H1 (cell line): ENCODE data around the gene ANKRD24. TPM values are rescaled to one million over a fixed set of nuclear protein-coding genes. Genes with fewer than 3 reads are reported as not detected.

ENCODE experiments used
- CTCF ChIA-PET: fragments of 300-600 bp; sonication (Branson Sonifier 250); formaldehyde crosslinking; loops from one replicate; lab custom pipeline; 2021; ENCODE audit not compliant: partially characterized antibody; lab: Charles Lee
- POLR2A ChIA-PET: fragments of 300-600 bp; sonication (Branson Sonifier 250); formaldehyde crosslinking; loops from one replicate; lab custom pipeline; 2021; ENCODE audit warnings: inconsistent platforms; ENCODE audit not compliant: partially characterized antibody; lab: Charles Lee
- DNase-seq, 2 experiments: peaks; one replicate each; pipeline versions ENCODE4 v3.0.0 to v3.0.0-alpha.2; 2010 to 2022; ENCODE audit warnings: low spot score in 2 of 2, low read depth in 1 of 2, mixed read lengths in 1 of 2
- FAIRE-seq: peaks from 2 replicates; lab custom pipeline; 2011; peaks lifted over from hg19 to GRCh38; lab: Jason Lieb, UNC
- H2AFZ ChIP-seq: 2 replicates; pipeline ENCODE4 v1.8.1; 2012; ENCODE audit warnings: low read length, inconsistent platforms
- H2AK5ac ChIP-seq: 2 replicates; pipeline ENCODE4 v1.6.1; 2013; ENCODE audit warnings: low read depth, low read length
- H2BK120ac ChIP-seq: replicated peaks from 2 replicates; pipeline ENCODE3; 2013; ENCODE audit warnings: low read depth, low read length, inconsistent platforms
- H2BK12ac ChIP-seq: 2 replicates; pipeline ENCODE4 v1.6.1; 2013; ENCODE audit warnings: low read depth, low read length
- H2BK15ac ChIP-seq: 2 replicates; pipeline ENCODE4 v1.6.1; 2013; ENCODE audit warnings: low read length
- H2BK20ac ChIP-seq: 2 replicates; pipeline ENCODE4 v1.6.1; 2013; ENCODE audit warnings: low read length
- H2BK5ac ChIP-seq: 2 replicates; pipeline ENCODE4 v1.6.1; 2013; ENCODE audit warnings: low read depth, low read length
- H3K14ac ChIP-seq: 2 replicates; pipeline ENCODE4 v1.6.1; 2013; ENCODE audit warnings: inconsistent platforms; ENCODE audit not compliant: insufficient read length
- H3K18ac ChIP-seq: 2 replicates; pipeline ENCODE4 v1.6.1; 2013; ENCODE audit warnings: low read length; ENCODE audit errors: extremely low read depth
- H3K23ac ChIP-seq: 2 replicates; pipeline ENCODE4 v1.6.1; 2013; ENCODE audit warnings: inconsistent platforms; ENCODE audit not compliant: insufficient read length
- H3K23me2 ChIP-seq: 2 replicates; pipeline ENCODE4 v1.6.1; 2013; ENCODE audit warnings: low read depth, low read length
- H3K27ac ChIP-seq: 2 replicates; pipeline ENCODE4 v1.6.1; 2011; ENCODE audit warnings: low read depth, low read length, inconsistent platforms
- H3K27me3 ChIP-seq, 4 experiments: replicated peaks in 1 of 4; 1 replicate in 1 of 4; 2 replicates in 3 of 4; pipeline versions ENCODE4 v1.6.1 to v1.8.1; 2011 to 2013; ENCODE audit warnings: low read length in 3 of 4, mild to moderate bottlenecking in 3 of 4, inconsistent platforms in 2 of 4, mixed read lengths in 2 of 4, moderate library complexity in 1 of 4; ENCODE audit not compliant: control insufficient read depth in 3 of 4, insufficient read depth in 3 of 4; ENCODE audit errors: extremely low read depth in 1 of 4
- H3K36me3 ChIP-seq, 4 experiments: 2 replicates each; pipeline versions ENCODE4 v1.6.1 to v1.8.1; 2011 to 2013; ENCODE audit warnings: mild to moderate bottlenecking in 4 of 4, low read length in 3 of 4, moderate library complexity in 2 of 4, control low read depth in 1 of 4, inconsistent platforms in 1 of 4; ENCODE audit not compliant: insufficient read depth in 4 of 4, control insufficient read depth in 2 of 4
- H3K4ac ChIP-seq: replicated peaks from 2 replicates; pipeline ENCODE3; 2013; ENCODE audit warnings: low read length, low read depth, mixed read lengths, inconsistent platforms; ENCODE audit not compliant: insufficient read length
- H3K4me1 ChIP-seq, 4 experiments: replicated peaks in 1 of 4; 1 replicate in 1 of 4; 2 replicates in 3 of 4; pipeline versions ENCODE4 v1.6.1 to v1.8.1; 2011 to 2013; ENCODE audit warnings: low read length in 3 of 4, inconsistent platforms in 2 of 4, mixed read lengths in 1 of 4; ENCODE audit not compliant: insufficient read depth in 4 of 4, control insufficient read depth in 3 of 4
- H3K4me2 ChIP-seq, 2 experiments: 2 replicates each; pipeline versions ENCODE4 v1.6.1 to v1.8.1; 2011 to 2013; ENCODE audit warnings: low read depth in 2 of 2, low read length in 2 of 2, control low read depth in 1 of 2, inconsistent platforms in 1 of 2, mild to moderate bottlenecking in 1 of 2; ENCODE audit not compliant: insufficient read depth in 1 of 2
- H3K4me3 ChIP-seq, 4 experiments: fragments of 200-600, 300-600 bp in 1 of 4; sonication (generic), shearing (Covaris generic), sonication (Bioruptor Twin) in 1 of 4; 2 replicates each; pipeline versions ENCODE4 v1.5.1 to v1.8.1; 2011 to 2016; ENCODE audit warnings: low read length in 4 of 4, low read depth in 3 of 4, control low read depth in 2 of 4, inconsistent platforms in 2 of 4, mild to moderate bottlenecking in 2 of 4, mixed read lengths in 1 of 4, moderate library complexity in 1 of 4; ENCODE audit not compliant: insufficient read depth in 2 of 4; ENCODE audit errors: extremely low read depth in 1 of 4
- H3K56ac ChIP-seq: replicated peaks from 2 replicates; pipeline ENCODE3; 2013; ENCODE audit warnings: low read depth, mild to moderate bottlenecking, mixed read lengths, low read length, inconsistent platforms; ENCODE audit not compliant: insufficient read length
- H3K79me1 ChIP-seq: 2 replicates; pipeline ENCODE4 v1.6.1; 2013; ENCODE audit warnings: low read depth, low read length, control low read depth
- H3K79me2 ChIP-seq, 2 experiments: 2 replicates each; pipeline versions ENCODE4 v1.6.1 to v1.8.1; 2012 to 2013; ENCODE audit warnings: low read length in 2 of 2, mild to moderate bottlenecking in 2 of 2, inconsistent platforms in 1 of 2; ENCODE audit not compliant: insufficient read depth in 2 of 2, control insufficient read depth in 1 of 2
- H3K9ac ChIP-seq, 4 experiments: replicated peaks in 1 of 4; 1 replicate in 1 of 4; 2 replicates in 3 of 4; pipeline versions ENCODE4 v1.6.1 to v1.8.1; 2011 to 2013; ENCODE audit warnings: low read depth in 3 of 4, low read length in 3 of 4, control low read depth in 2 of 4, mild to moderate bottlenecking in 2 of 4, moderate library complexity in 2 of 4, inconsistent platforms in 1 of 4; ENCODE audit errors: extremely low read depth in 1 of 4
- H3K9me3 ChIP-seq, 2 experiments: 2 replicates each; pipeline versions ENCODE4 v1.6.1 to v1.8.1; 2012 to 2013; ENCODE audit warnings: mild to moderate bottlenecking in 2 of 2, moderate library complexity in 2 of 2, control low read depth in 1 of 2, inconsistent platforms in 1 of 2, low read depth in 1 of 2, low read length in 1 of 2, mixed read lengths in 1 of 2; ENCODE audit not compliant: insufficient read depth in 2 of 2
- H4K20me1 ChIP-seq, 2 experiments: replicated peaks in 1 of 2; 2 replicates each; pipeline versions ENCODE3 to v1.8.1; 2011 to 2013; ENCODE audit warnings: inconsistent platforms in 2 of 2, low read length in 2 of 2, mild to moderate bottlenecking in 1 of 2; ENCODE audit not compliant: insufficient read depth in 2 of 2, control insufficient read depth in 1 of 2
- H4K5ac ChIP-seq: 2 replicates; pipeline ENCODE4 v1.6.1; 2013; ENCODE audit warnings: low read length, low read depth, mixed read lengths, inconsistent platforms; ENCODE audit not compliant: insufficient read length
- H4K8ac ChIP-seq: 2 replicates; pipeline ENCODE4 v1.8.0; 2013; ENCODE audit warnings: mild to moderate bottlenecking, moderate library complexity, low read length, inconsistent platforms; ENCODE audit not compliant: insufficient read depth; ENCODE audit errors: extremely low read depth
- H4K91ac ChIP-seq: replicated peaks from 2 replicates; pipeline ENCODE3; 2013; ENCODE audit warnings: low read length, mixed read lengths, inconsistent platforms; ENCODE audit not compliant: insufficient read length
- NRF1 ChIP-seq: IDR thresholded peaks from 2 replicates; pipeline ENCODE4 v1.6.1; 2011; ENCODE audit warnings: mild to moderate bottlenecking, low read depth, low read length, improper control_type of control experiment
- RAD21 ChIP-seq, 2 experiments: IDR thresholded peaks in 1 of 2; conservative IDR thresholded peaks in 1 of 2; 2 replicates each; pipeline ENCODE4 v1.6.1; 2011; ENCODE audit warnings: low read depth in 2 of 2, low read length in 2 of 2, improper control_type of control experiment in 1 of 2, inconsistent platforms in 1 of 2, mild to moderate bottlenecking in 1 of 2, moderate library complexity in 1 of 2
- RBBP5 ChIP-seq: IDR thresholded peaks from 2 replicates; pipeline ENCODE4 v1.7.1; 2012; ENCODE audit warnings: low read depth, mild to moderate bottlenecking, inconsistent platforms, low read length, moderate library complexity, borderline replicate concordance
- SIX5 ChIP-seq: IDR thresholded peaks from 2 replicates; pipeline ENCODE4 v1.6.1; 2011; ENCODE audit warnings: mild to moderate bottlenecking, low read depth, low read length
- SP1 ChIP-seq: IDR thresholded peaks from 2 replicates; pipeline ENCODE4 v1.6.1; 2011; ENCODE audit warnings: low read depth, low read length
- SRF ChIP-seq: IDR thresholded peaks from 2 replicates; pipeline ENCODE4 v1.6.1; 2011; ENCODE audit warnings: mild to moderate bottlenecking, low read depth, low read length, moderate library complexity
- TEAD4 ChIP-seq: IDR thresholded peaks from 2 replicates; pipeline ENCODE4 v1.6.1; 2012; ENCODE audit warnings: low read depth, low read length, inconsistent platforms, mixed read lengths
- WGBS, 2 experiments: shearing (Covaris generic) in 1 of 2; methylation state at CpG; one replicate each; pipeline versions ENCODE4 v1.1.6 to v1.1.7; 2013 to 2015; ENCODE audit warnings: low lambda C conversion rate in 2 of 2, mixed read lengths in 2 of 2, inconsistent platforms in 1 of 2, low coverage in 1 of 2, missing lambda C conversion rate in 1 of 2; ENCODE audit not compliant: insufficient replicate concordance in 2 of 2, insufficient coverage in 1 of 2, insufficient read length in 1 of 2; ENCODE audit errors: extremely low coverage in 1 of 2, missing lambda C conversion rate in 1 of 2; 5-methylcytosine and 5-hydroxymethylcytosine counted together
- polyA plus RNA-seq, 7 experiments: library from polyadenylated mRNA; depleted of rRNA in 3 of 7; stranded (reverse) in 5 of 7; unstranded in 2 of 7; fragments of >200 nt in 5 of 7; fragments of 200-250 nt in 2 of 7; gene quantifications; 1 replicate in 5 of 7; 2 replicates in 1 of 7; 4 replicates in 1 of 7; pipeline versions ENCODE4 v1.2.1 to v1.2.3, GENCODE V29; 2011 to 2013; ENCODE audit warnings: missing spikeins in 2 of 7, mixed read lengths in 2 of 7
- total RNA-seq: library from RNA; stranded (reverse); fragmentation: NEBNext Ultra II Directional; extraction: Animal tissue kit (Norgen Biotek cat#: 25700); gene quantifications from 2 replicates; pipeline ENCODE4 v1.2.1, GENCODE V29; 2021
- TF ChIP-seq, protein P1 (sequence below), 3 experiments: IDR thresholded peaks; 1 replicate in 2 of 3; 2 replicates in 1 of 3; pipeline versions ENCODE4 v1.5.1 to v1.6.1; 2011; ENCODE audit warnings: low read length in 3 of 3, mild to moderate bottlenecking in 3 of 3, inconsistent platforms in 2 of 3, low read depth in 1 of 3, moderate library complexity in 1 of 3; ENCODE audit not compliant: insufficient read depth in 1 of 3; ENCODE audit errors: control extremely low read depth in 1 of 3

The ANKRD24 gene
- total and polyA plus RNA-seq, 2 of the 8 experiments (the other 6 are each of a cell fraction or from before 2014, with no cell fraction given), result 7.6 to 14.1 TPM

DNA sequence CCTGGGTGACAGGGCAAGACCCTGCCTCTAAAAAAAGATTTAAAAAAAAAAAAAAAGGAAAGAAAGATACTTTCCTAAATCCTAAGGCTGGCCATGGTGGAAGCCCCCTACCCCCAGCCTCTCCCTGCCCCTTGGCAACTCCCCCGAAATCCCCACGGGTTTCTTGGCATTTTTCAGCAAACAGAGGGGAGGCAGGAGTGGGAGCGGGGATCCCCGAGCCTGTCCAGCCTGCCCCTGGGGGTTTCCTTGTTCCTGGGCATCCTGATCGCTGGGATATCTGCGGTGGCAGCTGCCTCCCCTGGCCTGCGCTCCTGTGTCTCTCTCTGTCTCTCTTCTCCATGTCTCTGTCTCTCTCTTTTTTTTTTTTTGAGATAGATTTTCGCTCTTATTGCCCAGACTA, 43.4 kb downstream of the ANKRD24 start:
- POLR2A ChIA-PET, result no interaction called here
- FAIRE-seq, result no peak

More for the DNA sequence above, 43.4 kb downstream of the ANKRD24 start:
- Histone ChIP-seq H2BK120ac (no peak overlapping the region), H3K4ac (no peak overlapping the region), H2AK5ac (no peak overlapping the region), H2AFZ (no peak overlapping the region), H3K36me3 (no peaks in the 10 kb centered on the region), H3K27me3 (no peaks in the 10 kb centered on the region), H4K8ac (no peak overlapping the region), H2BK12ac (no peak overlapping the region), H2BK20ac (no peak overlapping the region), H3K23me2 (no peaks in the 10 kb centered on the region; the same call in 1 of the 2 replicates), H3K23ac (no peak overlapping the region), H2BK15ac (no peak overlapping the region), H3K4me3 (no peak overlapping the region), H3K56ac (no peak overlapping the region), H3K9ac (no peak overlapping the region), H3K9me3 (no peaks in the 10 kb centered on the region), H3K79me1 (no peaks in the 10 kb centered on the region), H4K5ac (no peak overlapping the region), H3K4me2 (no peak overlapping the region), H3K79me2 (no peaks in the 10 kb centered on the region), H3K14ac (no peak overlapping the region), H3K27ac (no peak overlapping the region), H3K4me1 (peaks cover 0 to 7% (median 3%) of the 10 kb centered on the region in 4 experiments; a peak in 3 of 7 replicates), H2BK5ac (no peak overlapping the region), H3K18ac (no peak overlapping the region), H4K20me1 (no peaks in the 10 kb centered on the region), H4K91ac (no peak overlapping the region)
- 100% methylated on average over 4 of the region's 8 CpGs; no CpG with 5 or more reads in 1 of the 2 experiments for WGBS, 2 experiments
- no peak for DNase-seq
- CTCF ChIA-PET, result no interaction called here
- TF ChIP-seq, protein P1, sequence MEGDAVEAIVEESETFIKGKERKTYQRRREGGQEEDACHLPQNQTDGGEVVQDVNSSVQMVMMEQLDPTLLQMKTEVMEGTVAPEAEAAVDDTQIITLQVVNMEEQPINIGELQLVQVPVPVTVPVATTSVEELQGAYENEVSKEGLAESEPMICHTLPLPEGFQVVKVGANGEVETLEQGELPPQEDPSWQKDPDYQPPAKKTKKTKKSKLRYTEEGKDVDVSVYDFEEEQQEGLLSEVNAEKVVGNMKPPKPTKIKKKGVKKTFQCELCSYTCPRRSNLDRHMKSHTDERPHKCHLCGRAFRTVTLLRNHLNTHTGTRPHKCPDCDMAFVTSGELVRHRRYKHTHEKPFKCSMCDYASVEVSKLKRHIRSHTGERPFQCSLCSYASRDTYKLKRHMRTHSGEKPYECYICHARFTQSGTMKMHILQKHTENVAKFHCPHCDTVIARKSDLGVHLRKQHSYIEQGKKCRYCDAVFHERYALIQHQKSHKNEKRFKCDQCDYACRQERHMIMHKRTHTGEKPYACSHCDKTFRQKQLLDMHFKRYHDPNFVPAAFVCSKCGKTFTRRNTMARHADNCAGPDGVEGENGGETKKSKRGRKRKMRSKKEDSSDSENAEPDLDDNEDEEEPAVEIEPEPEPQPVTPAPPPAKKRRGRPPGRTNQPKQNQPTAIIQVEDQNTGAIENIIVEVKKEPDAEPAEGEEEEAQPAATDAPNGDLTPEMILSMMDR (IDR thresholded peaks at IDR 0.05; ENCODE audit: control extremely low read depth in 1 of 3, insufficient read depth in 1 of 3, low read depth in 1 of 3, low read length in 3 of 3), result no peak
- TF ChIP-seq SIX5 (no peak), TEAD4 (no peak), SRF (no peak), NRF1 (no peak), SP1 (no peak), RAD21 (IDR thresholded peaks at IDR 0.05 in 1 of 2, conservative IDR thresholded peaks at IDR 0.05 in 1 of 2; ENCODE audit: low read depth in 2 of 2, low read length in 2 of 2) (no peak), RBBP5 (no peak)
